Measurements from ENCODE around the gene HOXB3.

The HOXB3 gene

GRCh38 chr17:48564188-48565021, 25.6 kb downstream of the HOXB3 start:
- TF ChIP-seq, protein P1, sequence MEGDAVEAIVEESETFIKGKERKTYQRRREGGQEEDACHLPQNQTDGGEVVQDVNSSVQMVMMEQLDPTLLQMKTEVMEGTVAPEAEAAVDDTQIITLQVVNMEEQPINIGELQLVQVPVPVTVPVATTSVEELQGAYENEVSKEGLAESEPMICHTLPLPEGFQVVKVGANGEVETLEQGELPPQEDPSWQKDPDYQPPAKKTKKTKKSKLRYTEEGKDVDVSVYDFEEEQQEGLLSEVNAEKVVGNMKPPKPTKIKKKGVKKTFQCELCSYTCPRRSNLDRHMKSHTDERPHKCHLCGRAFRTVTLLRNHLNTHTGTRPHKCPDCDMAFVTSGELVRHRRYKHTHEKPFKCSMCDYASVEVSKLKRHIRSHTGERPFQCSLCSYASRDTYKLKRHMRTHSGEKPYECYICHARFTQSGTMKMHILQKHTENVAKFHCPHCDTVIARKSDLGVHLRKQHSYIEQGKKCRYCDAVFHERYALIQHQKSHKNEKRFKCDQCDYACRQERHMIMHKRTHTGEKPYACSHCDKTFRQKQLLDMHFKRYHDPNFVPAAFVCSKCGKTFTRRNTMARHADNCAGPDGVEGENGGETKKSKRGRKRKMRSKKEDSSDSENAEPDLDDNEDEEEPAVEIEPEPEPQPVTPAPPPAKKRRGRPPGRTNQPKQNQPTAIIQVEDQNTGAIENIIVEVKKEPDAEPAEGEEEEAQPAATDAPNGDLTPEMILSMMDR (IDR thresholded peaks at IDR 0.05; ENCODE audit: low read depth, low read length, missing control alignments) = no peak
- no peak for DNase-seq (ENCODE audit: low read depth)
- peak overlapping the region; percentile 82 for H3K4me3 ChIP-seq (ENCODE audit: low read depth, low read length)
- in situ Hi-C loops (cut with HindIII; ENCODE audit: low sequenced_read_pairs) = no loop called here

DNA sequence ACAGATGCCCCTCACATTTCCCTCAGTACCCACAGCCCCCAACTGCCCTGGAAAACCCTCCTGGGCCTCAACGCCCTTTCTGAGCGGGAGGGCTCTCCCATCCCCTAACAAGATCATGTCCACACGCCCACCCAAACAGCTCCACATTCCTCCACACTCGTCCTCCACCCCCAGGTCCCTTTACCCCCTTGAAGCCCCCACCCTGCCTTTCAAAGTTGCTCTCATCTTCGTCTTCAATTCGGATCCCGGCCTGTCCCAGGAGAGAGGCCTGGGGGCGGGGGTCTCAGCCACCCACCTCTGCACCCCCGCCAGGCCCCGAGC, 26.2 kb downstream of the HOXB3 start:
- H3K4me3 ChIP-seq (ENCODE audit: low read depth, low read length) = peak overlapping the region; percentile 82
- in situ Hi-C loops (cut with HindIII; ENCODE audit: low sequenced_read_pairs) = no loop called here

DNA sequence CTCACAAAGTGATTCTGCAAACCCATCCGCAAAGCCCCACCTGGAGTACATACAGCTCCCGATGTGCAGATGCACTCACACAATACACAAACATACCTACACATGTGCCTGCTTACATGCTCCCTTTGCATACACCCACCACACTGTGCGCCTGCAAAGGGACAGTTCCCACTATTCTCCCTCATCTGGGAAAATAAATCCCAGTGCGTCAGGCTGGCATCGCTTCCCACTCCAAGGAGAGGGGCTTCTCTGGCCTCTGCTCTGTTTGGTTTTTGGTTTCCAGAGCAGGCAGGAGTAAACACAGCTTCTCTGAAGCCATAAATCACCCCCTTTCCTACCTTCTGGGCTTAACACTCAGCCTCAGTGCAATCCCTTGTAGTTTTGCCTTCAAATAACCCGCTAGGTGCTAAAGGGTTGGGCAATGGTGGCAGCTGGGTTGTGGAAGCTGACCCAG, 26.6 kb downstream of the HOXB3 start:
- DNase-seq (ENCODE audit: low read depth) = no peak
- in situ Hi-C loops (cut with HindIII; ENCODE audit: low sequenced_read_pairs) = no loop called here
- peak overlapping the region; percentile 82 for H3K4me3 ChIP-seq (ENCODE audit: low read depth, low read length)
- TF ChIP-seq, protein P1 (IDR thresholded peaks at IDR 0.05; ENCODE audit: low read depth, low read length, missing control alignments) = no peak

More for the DNA sequence above, 26.2 kb downstream of the HOXB3 start:
- TF ChIP-seq, protein P1 (IDR thresholded peaks at IDR 0.05; ENCODE audit: low read depth, low read length, missing control alignments) = no peak
- DNase-seq (ENCODE audit: low read depth) = no peak

GRCh38 chr17:48562934-48563333, 27.1 kb downstream of the HOXB3 start:
- in situ Hi-C loops (cut with HindIII; ENCODE audit: low sequenced_read_pairs) = no loop called here
- TF ChIP-seq, protein P1 (IDR thresholded peaks at IDR 0.05; ENCODE audit: low read depth, low read length, missing control alignments) = no peak
- DNase-seq (ENCODE audit: low read depth) = no peak
- peak overlapping the region; percentile 82 for H3K4me3 ChIP-seq (ENCODE audit: low read depth, low read length)

- H3K4me3 ChIP-seq (ENCODE audit: low read depth, low read length) = peak overlapping the region; percentile 82
- no peak for DNase-seq (ENCODE audit: low read depth)
- in situ Hi-C loops (cut with HindIII; ENCODE audit: low sequenced_read_pairs) = no loop called here
- TF ChIP-seq, protein P1 (IDR thresholded peaks at IDR 0.05; ENCODE audit: low read depth, low read length, missing control alignments) = peak; percentile 62
Measured at GRCh38 chr17:48561884-48562810, 27.9 kb downstream of the HOXB3 start.

Data from astrocyte of the cerebellum (primary cell).